Activated T-cell treated with anti-CD3 and anti-CD28 coated beads, Interleukin-2, amount 50 U/mL, for 24 hours (primary cell): ENCODE data around the gene CLEC19A.

Experiments used
- DNase-seq: peaks from one replicate; pipeline ENCODE4 v3.0.0-alpha.2; 2020
- H3K27ac Mint-ChIP-seq: 2 replicates; pipeline ENCODE4 v1.8.0; 2020; ENCODE audit warnings: mild to moderate bottlenecking, mixed read lengths
- H3K27me3 Mint-ChIP-seq: 2 replicates; pipeline ENCODE4 v1.8.0; 2020; ENCODE audit warnings: mixed read lengths
- H3K36me3 Mint-ChIP-seq: 2 replicates; pipeline ENCODE4 v1.8.0; 2020; ENCODE audit warnings: low read depth, mixed read lengths
- H3K4me1 Mint-ChIP-seq: 2 replicates; pipeline ENCODE4 v1.8.0; 2020; ENCODE audit warnings: low read depth, mixed read lengths
- H3K4me3 Mint-ChIP-seq: 2 replicates; pipeline ENCODE4 v1.8.0; 2020; ENCODE audit warnings: mild to moderate bottlenecking, moderate library complexity, mixed read lengths
- H3K9me3 Mint-ChIP-seq: 2 replicates; pipeline ENCODE4 v1.8.0; 2020; ENCODE audit warnings: mixed read lengths

The CLEC19A gene

DNA sequence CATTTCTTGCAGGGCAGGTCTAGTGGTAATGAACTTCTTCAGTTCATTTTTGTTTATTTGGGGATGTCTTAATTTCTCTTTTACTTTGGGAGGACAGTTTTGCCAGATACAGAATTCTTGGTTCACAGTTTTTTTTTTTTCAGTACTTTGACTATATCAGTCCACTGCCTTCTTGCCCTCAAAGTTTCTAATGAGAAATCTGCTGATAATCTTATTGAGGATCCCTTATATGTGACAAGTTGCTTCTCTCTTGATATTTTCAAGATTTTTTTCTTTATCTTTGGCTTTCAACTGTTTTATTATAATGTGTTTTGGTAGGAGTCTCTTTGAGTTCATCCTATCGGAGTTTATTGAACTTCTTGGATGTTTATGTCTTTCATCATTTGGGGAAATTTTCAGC, 42.8 kb downstream of the CLEC19A start:
- H3K27me3 Mint-ChIP-seq: peaks cover 2% of the 10 kb centered on the region
- H3K4me3 Mint-ChIP-seq: no peak overlapping the region
- peaks cover 2% of the 10 kb centered on the region for H3K9me3 Mint-ChIP-seq
- no peaks in the 10 kb centered on the region for H3K36me3 Mint-ChIP-seq
- H3K27ac Mint-ChIP-seq: no peak overlapping the region
- no peak for DNase-seq
- H3K4me1 Mint-ChIP-seq: no peaks in the 10 kb centered on the region

DNA sequence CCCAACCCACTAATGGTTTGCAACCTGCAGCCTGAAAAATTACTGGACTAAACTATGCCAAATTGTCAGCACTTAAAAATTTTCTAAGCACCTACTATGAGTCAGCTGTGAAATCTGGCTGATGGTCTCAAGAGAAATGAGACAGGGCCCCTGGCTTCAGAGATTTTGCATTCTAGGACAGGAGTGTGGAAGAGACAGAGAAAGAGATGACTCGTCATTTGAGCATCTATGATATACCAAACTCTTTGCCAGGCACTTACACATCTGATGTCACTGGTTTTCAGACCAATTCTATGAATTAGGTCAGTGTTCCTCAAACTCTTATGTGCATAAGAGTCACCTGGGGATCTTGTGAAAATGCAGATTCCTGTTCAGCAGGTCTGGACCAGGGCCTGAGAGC, 44.4 kb downstream of the CLEC19A start:
- no peaks in the 10 kb centered on the region for H3K36me3 Mint-ChIP-seq
- peaks cover 3% of the 10 kb centered on the region for H3K27me3 Mint-ChIP-seq
- no peak for DNase-seq
- no peaks in the 10 kb centered on the region for H3K4me1 Mint-ChIP-seq
- no peaks in the 10 kb centered on the region for H3K9me3 Mint-ChIP-seq
- H3K27ac Mint-ChIP-seq: no peak overlapping the region
- no peak overlapping the region for H3K4me3 Mint-ChIP-seq

DNA sequence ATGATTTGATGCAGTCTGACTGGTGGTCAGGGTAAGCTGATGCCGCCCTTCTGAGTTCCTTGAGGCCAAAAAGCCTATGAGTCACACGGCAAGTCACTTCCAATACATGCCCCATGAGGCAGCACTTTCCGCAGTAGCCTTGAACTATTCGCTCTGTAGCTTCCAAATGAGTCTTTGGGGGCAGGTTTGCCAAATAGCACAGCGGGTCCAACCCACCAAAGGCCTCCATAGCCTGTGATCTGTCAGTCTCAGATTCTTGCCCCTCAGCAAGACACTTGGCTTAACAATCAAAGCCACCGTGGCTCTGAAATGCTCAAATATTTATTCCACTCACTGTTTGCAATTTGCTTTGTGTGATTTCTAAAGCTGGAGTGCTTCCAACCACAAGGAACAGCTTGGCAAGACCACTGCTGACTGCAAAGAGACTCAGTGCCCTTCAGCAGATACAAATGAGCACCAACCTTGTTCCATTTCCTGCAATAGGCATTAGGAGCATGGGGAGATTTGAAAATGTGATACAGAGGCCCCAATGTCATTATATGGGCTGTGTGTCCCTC, 45.4 kb downstream of the CLEC19A start:
- Mint-ChIP-seq H3K36me3 (no peaks in the 10 kb centered on the region), H3K4me1 (no peaks in the 10 kb centered on the region), H3K27ac (no peak overlapping the region), H3K4me3 (no peak overlapping the region), H3K27me3 (peaks cover 5% of the 10 kb centered on the region), H3K9me3 (no peaks in the 10 kb centered on the region)
- DNase-seq: no peak

DNA sequence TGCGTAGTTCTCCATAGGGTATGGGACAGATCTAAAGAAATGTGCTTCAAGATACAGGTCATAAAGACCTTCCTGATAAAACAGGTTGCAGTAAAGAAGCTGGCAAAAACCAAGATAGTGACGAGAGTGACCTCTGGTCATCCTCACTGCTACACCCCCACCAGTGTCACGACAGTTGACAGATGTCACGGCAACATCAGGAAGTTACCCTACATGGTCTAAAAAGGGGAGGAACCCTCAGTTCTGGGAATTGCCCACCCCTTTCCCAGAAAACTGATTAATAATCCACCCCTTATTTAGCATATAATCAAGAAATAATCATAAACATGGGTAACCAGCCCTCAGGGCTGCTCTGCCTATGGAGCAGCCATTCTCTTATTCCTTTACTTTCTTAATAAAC, 46.3 kb downstream of the CLEC19A start:
- no peak overlapping the region for H3K27ac Mint-ChIP-seq
- H3K27me3 Mint-ChIP-seq: peaks cover 3% of the 10 kb centered on the region

DNA sequence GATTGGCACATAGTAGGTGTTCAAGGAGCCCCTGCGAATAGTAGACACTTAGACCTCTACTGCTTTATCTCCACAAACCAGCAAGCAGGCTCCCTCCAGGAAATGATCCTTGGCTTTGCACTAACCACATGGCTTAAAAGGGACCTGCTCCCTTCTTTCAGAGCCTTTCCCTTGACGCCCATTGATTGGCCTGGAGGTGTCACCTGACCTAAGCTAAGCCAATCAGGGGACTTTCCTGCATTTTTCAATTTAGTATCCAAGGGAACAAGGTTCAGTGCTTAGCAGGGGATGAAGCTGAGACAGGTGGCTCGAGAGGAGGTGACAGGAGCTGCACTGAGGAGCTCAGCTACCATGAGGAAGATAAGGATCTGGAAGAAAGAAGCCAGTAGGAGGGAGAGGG, 52.8 kb downstream of the CLEC19A start:
- H3K27me3 Mint-ChIP-seq: peaks cover 12% of the 10 kb centered on the region
- no peak for DNase-seq
- no peaks in the 10 kb centered on the region for H3K4me1 Mint-ChIP-seq
- H3K9me3 Mint-ChIP-seq: peaks cover 4% of the 10 kb centered on the region
- H3K36me3 Mint-ChIP-seq: no peaks in the 10 kb centered on the region
- H3K4me3 Mint-ChIP-seq: no peak overlapping the region
- no peak overlapping the region for H3K27ac Mint-ChIP-seq

More for the DNA sequence above, 46.3 kb downstream of the CLEC19A start:
- no peaks in the 10 kb centered on the region for H3K36me3 Mint-ChIP-seq
- no peaks in the 10 kb centered on the region for H3K9me3 Mint-ChIP-seq
- no peak for DNase-seq
- H3K4me3 Mint-ChIP-seq: no peak overlapping the region
- no peaks in the 10 kb centered on the region for H3K4me1 Mint-ChIP-seq

DNA sequence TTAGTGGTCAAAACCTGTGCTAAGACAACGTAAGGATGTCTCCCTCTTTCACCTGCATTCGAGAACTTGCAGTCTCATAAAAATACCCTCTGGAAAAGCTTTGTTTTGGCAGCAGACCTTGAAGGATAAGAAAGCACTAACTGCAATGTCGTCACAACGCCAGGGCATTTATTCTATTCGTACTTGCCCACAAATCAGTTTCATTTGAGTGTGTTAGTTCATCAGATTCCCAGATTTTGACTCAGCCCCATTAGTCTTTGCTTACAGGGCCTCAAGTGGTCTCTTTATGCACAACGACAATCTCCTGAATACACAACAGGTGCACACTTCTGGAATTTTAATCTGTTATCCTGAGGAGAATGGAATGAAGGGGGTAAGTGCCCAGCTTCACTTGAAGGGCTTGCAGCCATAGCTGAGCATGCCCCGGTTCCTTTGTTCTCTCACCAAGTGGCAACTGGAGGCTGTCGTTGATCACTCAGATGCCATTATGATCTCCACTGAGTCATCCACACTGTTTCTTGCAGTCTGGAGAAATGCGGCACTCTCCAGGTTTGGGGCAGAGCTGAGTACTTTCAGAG, 58.8 kb downstream of the CLEC19A start:
- H3K36me3 Mint-ChIP-seq: no peaks in the 10 kb centered on the region
- DNase-seq: no peak
- peaks cover 4% of the 10 kb centered on the region for H3K9me3 Mint-ChIP-seq
- peaks cover 33% of the 10 kb centered on the region for H3K27me3 Mint-ChIP-seq
- H3K4me3 Mint-ChIP-seq: no peak overlapping the region
- H3K4me1 Mint-ChIP-seq: no peaks in the 10 kb centered on the region
- H3K27ac Mint-ChIP-seq: no peak overlapping the region

DNA sequence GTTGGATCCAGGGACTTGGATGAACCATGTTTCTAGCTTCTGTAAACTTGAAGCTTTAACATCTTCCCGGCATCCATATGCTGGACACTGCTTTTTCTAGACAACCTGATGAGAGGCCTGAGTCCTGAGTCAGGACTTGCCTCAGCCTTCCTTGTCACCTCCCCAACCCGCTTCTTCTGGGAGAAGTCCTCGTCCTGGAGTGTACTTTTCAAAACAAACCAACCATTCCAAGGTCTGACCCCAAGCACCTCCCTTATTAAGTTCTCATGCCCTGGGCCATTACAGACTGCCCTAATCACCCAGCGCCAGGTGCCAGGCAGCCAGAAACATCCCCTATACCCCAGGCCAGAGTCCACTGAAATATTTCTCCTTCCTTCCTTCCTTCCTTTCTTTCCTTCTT, 59.4 kb downstream of the CLEC19A start:
- H3K27ac Mint-ChIP-seq: no peak overlapping the region
- peaks cover 4% of the 10 kb centered on the region for H3K9me3 Mint-ChIP-seq
- H3K36me3 Mint-ChIP-seq: no peaks in the 10 kb centered on the region
- H3K4me3 Mint-ChIP-seq: no peak overlapping the region
- H3K27me3 Mint-ChIP-seq: peaks cover 35% of the 10 kb centered on the region
- DNase-seq: no peak
- no peaks in the 10 kb centered on the region for H3K4me1 Mint-ChIP-seq

DNA sequence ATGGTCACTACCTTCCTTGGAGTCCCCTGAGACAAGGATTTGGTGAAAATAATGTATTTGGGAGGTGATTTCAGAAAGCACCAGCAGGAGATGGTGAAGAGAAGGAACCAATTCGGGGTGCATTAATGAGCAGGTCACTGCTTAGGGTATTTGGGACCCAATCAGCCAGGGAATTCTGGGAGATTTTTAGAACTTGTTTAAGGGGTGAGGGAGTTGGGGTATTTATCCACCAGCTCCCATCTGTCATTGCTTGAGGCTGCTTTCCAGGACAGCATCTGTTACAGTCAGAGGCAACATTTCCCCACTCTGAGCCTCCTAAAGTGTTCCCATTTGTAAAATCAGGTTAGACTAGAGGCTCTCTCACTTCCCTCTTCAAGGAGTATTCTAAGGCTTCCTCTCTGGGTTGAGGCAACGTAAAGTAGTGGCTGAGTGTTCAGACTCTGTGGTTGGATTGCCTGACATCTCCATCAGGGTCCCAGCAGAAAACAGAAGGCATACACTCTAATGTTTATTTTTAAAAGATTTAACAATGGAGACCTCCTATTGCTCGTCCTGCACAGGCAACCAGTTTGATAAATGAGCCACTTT, 60.9 kb downstream of the CLEC19A start:
- Mint-ChIP-seq H3K27me3 (peaks cover 33% of the 10 kb centered on the region), H3K36me3 (no peaks in the 10 kb centered on the region), H3K4me1 (no peaks in the 10 kb centered on the region), H3K4me3 (no peak overlapping the region), H3K9me3 (peaks cover 4% of the 10 kb centered on the region), H3K27ac (no peak overlapping the region)
- no peak for DNase-seq

DNA sequence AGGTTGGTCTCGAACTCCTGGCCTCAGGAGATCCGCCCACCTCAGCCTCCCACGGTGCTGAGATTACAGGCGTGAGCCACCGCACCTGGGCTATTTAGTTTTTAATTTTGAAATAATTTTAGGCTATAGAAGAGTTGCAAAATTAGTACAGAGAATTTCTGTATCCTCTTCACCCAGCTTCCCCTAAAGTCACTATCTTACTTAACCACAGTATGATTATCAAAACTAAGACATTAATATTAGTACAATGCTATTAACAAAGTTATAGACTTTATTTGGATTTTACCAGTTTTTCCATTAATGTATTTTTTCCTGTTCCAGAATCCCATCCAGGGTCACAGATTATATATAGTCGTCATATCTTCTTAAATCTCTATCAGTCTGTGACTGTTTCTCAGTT, 62.6 kb downstream of the CLEC19A start:
- DNase-seq: no peak
- H3K36me3 Mint-ChIP-seq: no peaks in the 10 kb centered on the region
- no peak overlapping the region for H3K27ac Mint-ChIP-seq
- peaks cover 32% of the 10 kb centered on the region for H3K27me3 Mint-ChIP-seq
- peaks cover 2% of the 10 kb centered on the region for H3K9me3 Mint-ChIP-seq
- no peaks in the 10 kb centered on the region for H3K4me1 Mint-ChIP-seq
- no peak overlapping the region for H3K4me3 Mint-ChIP-seq

DNA sequence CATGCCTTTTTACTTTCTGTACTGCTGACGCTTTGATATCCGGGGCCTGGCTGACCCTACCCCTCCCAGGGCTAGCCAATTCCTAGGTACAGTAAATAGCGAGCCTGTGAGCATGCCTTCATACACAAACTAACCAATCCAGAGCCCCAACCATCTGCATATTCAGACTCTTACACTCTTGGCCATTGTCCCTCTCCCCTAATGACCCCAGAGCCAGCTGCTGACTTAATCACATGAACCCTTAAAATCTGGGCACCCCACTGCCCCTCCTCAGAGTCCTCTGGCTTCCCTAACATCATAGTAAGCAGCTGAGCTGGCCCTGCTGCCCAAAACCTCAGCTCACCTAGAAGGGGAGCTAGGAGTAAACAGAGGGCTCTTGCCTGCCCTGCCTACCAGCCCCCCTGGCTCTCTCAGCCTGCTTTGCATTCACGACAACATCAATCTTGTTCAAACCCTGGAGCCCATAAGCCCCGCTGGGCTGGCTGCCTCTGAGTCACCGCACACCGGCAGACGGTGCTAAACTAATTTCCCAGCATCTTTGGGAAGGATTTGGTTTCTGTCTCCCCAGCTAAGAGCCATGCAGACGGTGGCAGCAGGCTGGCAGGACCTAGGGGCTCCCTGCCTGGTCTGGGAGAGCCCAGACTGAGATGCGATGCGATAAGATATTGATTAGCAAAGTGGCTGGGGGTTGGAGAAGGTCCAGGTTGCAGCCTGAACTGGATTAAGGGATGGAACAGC, 63.2 kb downstream of the CLEC19A start:
- H3K4me1 Mint-ChIP-seq: no peaks in the 10 kb centered on the region
- H3K27me3 Mint-ChIP-seq: peaks cover 29% of the 10 kb centered on the region
- no peak for DNase-seq
- H3K36me3 Mint-ChIP-seq: no peaks in the 10 kb centered on the region
- no peak overlapping the region for H3K27ac Mint-ChIP-seq
- H3K4me3 Mint-ChIP-seq: no peak overlapping the region
- no peaks in the 10 kb centered on the region for H3K9me3 Mint-ChIP-seq

DNA sequence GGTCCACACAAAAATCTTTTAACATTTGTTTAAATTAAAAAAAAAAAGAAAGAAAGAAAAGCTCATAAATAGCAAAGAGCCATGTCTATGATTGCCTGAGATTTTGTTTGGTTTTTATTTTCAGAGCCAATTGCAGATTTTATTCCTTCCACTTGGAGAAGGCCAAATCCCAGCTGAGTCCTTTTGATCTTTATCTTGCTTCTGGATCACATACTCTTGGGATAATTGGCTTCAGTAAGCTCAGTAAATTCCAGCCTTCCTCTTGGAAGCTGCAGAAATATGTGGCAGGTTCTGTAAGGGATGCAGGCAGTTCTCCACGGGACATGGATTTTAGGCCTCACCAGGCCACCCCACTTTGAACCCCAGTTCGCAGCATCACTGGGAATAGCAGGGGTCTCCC, 68.8 kb downstream of the CLEC19A start:
- H3K27me3 Mint-ChIP-seq: peaks cover 5% of the 10 kb centered on the region
- H3K9me3 Mint-ChIP-seq: no peaks in the 10 kb centered on the region
- DNase-seq: no peak
- H3K4me1 Mint-ChIP-seq: peaks cover 7% of the 10 kb centered on the region
- H3K27ac Mint-ChIP-seq: no peak overlapping the region
- H3K36me3 Mint-ChIP-seq: no peaks in the 10 kb centered on the region
- H3K4me3 Mint-ChIP-seq: no peak overlapping the region

DNA sequence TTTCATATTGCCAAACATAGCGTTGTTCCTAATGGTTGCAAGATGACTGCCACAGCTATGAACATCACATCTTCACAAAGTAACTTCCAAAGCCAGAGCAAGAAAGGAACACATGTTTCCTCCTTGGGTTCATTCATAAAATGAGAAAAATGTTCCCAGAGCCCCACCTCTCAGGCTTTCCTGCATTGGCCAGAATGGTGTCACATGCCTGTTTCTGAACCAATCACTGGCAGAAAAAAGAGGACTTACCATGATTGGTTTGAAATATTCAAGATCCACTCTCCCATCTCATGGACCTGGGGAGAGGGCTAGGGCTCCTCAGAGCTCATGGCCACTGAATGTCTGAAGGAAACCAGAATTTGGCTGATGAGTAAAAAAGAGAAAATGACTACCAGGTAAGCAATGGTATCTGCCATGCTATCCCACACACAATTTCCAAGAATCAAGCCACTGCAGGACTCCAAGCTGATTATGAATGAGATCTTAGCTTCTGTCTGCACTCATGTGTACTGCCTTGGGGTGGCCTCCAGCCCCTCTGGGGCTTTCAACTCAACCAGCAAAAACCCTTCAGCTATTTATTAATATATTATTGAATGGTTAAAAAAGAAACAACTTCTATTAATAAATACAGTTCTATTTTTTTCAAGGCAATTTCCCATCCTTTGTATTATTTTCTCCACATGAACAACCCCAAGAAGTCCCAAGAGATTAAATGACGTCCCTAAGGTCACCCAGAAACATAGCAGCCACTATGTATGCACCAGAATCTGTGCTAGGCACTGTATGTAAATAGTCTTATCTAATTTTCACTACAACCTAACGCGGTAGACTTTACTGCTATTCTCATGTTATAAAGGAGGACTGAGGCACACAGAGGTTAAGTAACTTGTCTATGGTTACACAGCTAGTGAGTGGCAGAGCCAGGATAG, 70.8 kb downstream of the CLEC19A start:
- Mint-ChIP-seq H3K27ac (no peak overlapping the region), H3K36me3 (no peaks in the 10 kb centered on the region), H3K27me3 (peaks cover 2% of the 10 kb centered on the region), H3K4me1 (peaks cover 7% of the 10 kb centered on the region), H3K9me3 (no peaks in the 10 kb centered on the region), H3K4me3 (no peak overlapping the region)
- DNase-seq: no peak

DNA sequence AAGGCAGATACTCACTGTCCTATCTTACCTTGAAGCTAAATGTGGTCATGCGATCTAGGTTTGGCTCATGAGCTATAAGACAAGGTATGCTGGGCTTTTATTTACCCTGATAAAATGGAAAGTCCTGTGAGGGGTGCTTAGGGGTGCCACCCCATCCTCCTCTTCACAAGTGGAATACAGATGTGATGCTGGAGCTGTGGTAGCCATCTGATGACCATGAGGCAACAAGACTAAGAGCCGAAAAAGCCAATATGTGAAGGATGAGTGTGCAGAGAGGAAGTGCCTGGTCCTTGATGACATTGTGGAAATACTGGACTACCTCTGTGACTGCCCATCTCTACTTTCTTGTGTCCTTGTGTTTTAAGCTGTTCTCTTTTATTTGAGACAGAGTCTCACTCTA, 74.0 kb downstream of the CLEC19A start:
- no peak overlapping the region for H3K4me3 Mint-ChIP-seq
- H3K9me3 Mint-ChIP-seq: no peaks in the 10 kb centered on the region
- H3K27ac Mint-ChIP-seq: no peak overlapping the region
- H3K4me1 Mint-ChIP-seq: peaks cover 7% of the 10 kb centered on the region
- no peaks in the 10 kb centered on the region for H3K36me3 Mint-ChIP-seq
- peaks cover 5% of the 10 kb centered on the region for H3K27me3 Mint-ChIP-seq
- DNase-seq: no peak
